ENCODE results near the gene FAM98C.

- TF ChIP-seq POLR2AphosphoS5 (IDR thresholded peaks at IDR 0.05) (no peak), POLR2A (IDR thresholded peaks at IDR 0.05) (no peak), EP300 (IDR thresholded peaks at IDR 0.05) (no peak)
- TF ChIP-seq, protein P1, sequence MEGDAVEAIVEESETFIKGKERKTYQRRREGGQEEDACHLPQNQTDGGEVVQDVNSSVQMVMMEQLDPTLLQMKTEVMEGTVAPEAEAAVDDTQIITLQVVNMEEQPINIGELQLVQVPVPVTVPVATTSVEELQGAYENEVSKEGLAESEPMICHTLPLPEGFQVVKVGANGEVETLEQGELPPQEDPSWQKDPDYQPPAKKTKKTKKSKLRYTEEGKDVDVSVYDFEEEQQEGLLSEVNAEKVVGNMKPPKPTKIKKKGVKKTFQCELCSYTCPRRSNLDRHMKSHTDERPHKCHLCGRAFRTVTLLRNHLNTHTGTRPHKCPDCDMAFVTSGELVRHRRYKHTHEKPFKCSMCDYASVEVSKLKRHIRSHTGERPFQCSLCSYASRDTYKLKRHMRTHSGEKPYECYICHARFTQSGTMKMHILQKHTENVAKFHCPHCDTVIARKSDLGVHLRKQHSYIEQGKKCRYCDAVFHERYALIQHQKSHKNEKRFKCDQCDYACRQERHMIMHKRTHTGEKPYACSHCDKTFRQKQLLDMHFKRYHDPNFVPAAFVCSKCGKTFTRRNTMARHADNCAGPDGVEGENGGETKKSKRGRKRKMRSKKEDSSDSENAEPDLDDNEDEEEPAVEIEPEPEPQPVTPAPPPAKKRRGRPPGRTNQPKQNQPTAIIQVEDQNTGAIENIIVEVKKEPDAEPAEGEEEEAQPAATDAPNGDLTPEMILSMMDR (IDR thresholded peaks at IDR 0.05): no peak
Measured at GRCh38 chr19:38457202-38457601, 54.3 kb downstream of the FAM98C start.

Data from gastroesophageal sphincter (tissue), 3 donors.